Measurements from ENCODE around the gene HTR5A. TPM values are rescaled to one million over a fixed set of nuclear protein-coding genes. Genes with fewer than 3 reads are reported as not detected.

HTR5A gene
- total and polyA plus RNA-seq, 2 experiments from 2014 or later, result not detected

- TF ChIP-seq REST (IDR thresholded peaks at IDR 0.05; ENCODE audit: unreplicated experiment), result no peak
Observed at GRCh38 chr7:155090684-155091083, 20.6 kb downstream of the HTR5A start (continued).

- Histone ChIP-seq H3K4me2 (no peak overlapping the region), H2AFZ (no peak overlapping the region), H3K79me2 (replicated peaks; ENCODE audit: insufficient read depth) (no peaks in the 10 kb centered on the region), H3K27ac (ENCODE audit: low read depth) (no peak overlapping the region), H3K4me3 (no peak overlapping the region), H3F3A (replicated peaks; ENCODE audit: low read depth) (no peaks in the 10 kb centered on the region), H3K9me2 (ENCODE audit: insufficient read depth) (0 out of 2 replicates have a peak, but pooled peaks cover 4% of the 10 kb centered on the region), H4K20me1 (replicated peaks; ENCODE audit: insufficient read depth) (no peaks in the 10 kb centered on the region), H3K4me1 (ENCODE audit: insufficient read depth) (no peaks in the 10 kb centered on the region), H3K27me3 (ENCODE audit: insufficient read depth) (no peaks in the 10 kb centered on the region), H3K36me3 (ENCODE audit: insufficient read depth) (no peaks in the 10 kb centered on the region)
- Mint-ChIP-seq H3K4me1 (no peaks in the 10 kb centered on the region), H3K27ac (no peak overlapping the region), H3K9me3 (peaks cover 23% of the 10 kb centered on the region), H3K4me3 (no peak overlapping the region), H3K36me3 (ENCODE audit: low read depth) (peaks cover 6% of the 10 kb centered on the region), H3K27me3 (ENCODE audit: insufficient read depth, low read depth, poor library complexity) (peaks cover 3% of the 10 kb centered on the region)
- DNase-seq (ENCODE audit: low spot score) (no peak), ATAC-seq (no peak)
- TF ChIP-seq EZH2 (IDR thresholded peaks at IDR 0.05; ENCODE audit: low read depth, unreplicated experiment) (no peak), ZNF114 (CRISPR knock-in tag; IDR thresholded peaks at IDR 0.05) (no peak), EZH2phosphoT487 (IDR thresholded peaks at IDR 0.05; ENCODE audit: unreplicated experiment) (no peak), ZNF331 (CRISPR knock-in tag; IDR thresholded peaks at IDR 0.05; ENCODE audit: low read depth) (no peak), NANOG (IDR thresholded peaks at IDR 0.05; ENCODE audit: borderline replicate concordance) (no peak), STAT1 (IDR thresholded peaks at IDR 0.05; ENCODE audit: unreplicated experiment) (no peak), ZNF462 (CRISPR knock-in tag; IDR thresholded peaks at IDR 0.05) (no peak), CTCF (conservative IDR thresholded peaks at IDR 0.05; ENCODE audit: low read depth in 2 of 2) (no peak), REST (IDR thresholded peaks at IDR 0.05; ENCODE audit: unreplicated experiment) (no peak)
Observed at GRCh38 chr7:155093596-155093995, 23.5 kb downstream of the HTR5A start.

Data from GM23338 (cell line).